ENCODE data around the gene IFITM2.

Gene IFITM2

GRCh38 chr11:337711-338110 lies 30.1 kb downstream of the IFITM2 start:
- ChIA-PET CTCF (no interaction called here), POLR2A (no interaction called here)
- H3K27ac ChIP-seq (ENCODE audit: extremely low read depth, low read depth, low read length): no peak overlapping the region
- TF ChIP-seq ZNF530 (tag by site-specific recombination; IDR thresholded peaks at IDR 0.05; ENCODE audit: low read depth): no peak
- no peak for TF ChIP-seq GFI1B (tag by site-specific recombination; IDR thresholded peaks at IDR 0.05)
- TF ChIP-seq ZNF239 (tag by site-specific recombination; IDR thresholded peaks at IDR 0.05): no peak
- TF ChIP-seq ZNF394 (tag by site-specific recombination; IDR thresholded peaks at IDR 0.05; ENCODE audit: borderline replicate concordance): no peak
- no peak for TF ChIP-seq KLF10 (tag by site-specific recombination; IDR thresholded peaks at IDR 0.05)
- TF ChIP-seq ZNF2 (tag by site-specific recombination; IDR thresholded peaks at IDR 0.05): no peak
- TF ChIP-seq GLIS2 (tag by site-specific recombination; IDR thresholded peaks at IDR 0.05): no peak
- no peak for TF ChIP-seq ZNF302 (tag by site-specific recombination; IDR thresholded peaks at IDR 0.05; ENCODE audit: low read depth)
- no peak overlapping the region for H3K4me3 ChIP-seq (ENCODE audit: low read depth, low read length)
- H3K4me1 ChIP-seq (ENCODE audit: control insufficient read depth, insufficient read depth, low read length): no peaks in the 10 kb centered on the region
- H3K9me3 ChIP-seq (ENCODE audit: control insufficient read depth, insufficient read depth, low read depth, low read length): no peaks in the 10 kb centered on the region
- H3K36me3 ChIP-seq (ENCODE audit: control insufficient read depth in 2 of 2, insufficient read depth in 1 of 2, low read length in 2 of 2): no peaks in the 10 kb centered on the region

GRCh38 chr11:339963-340362 lies 32.3 kb downstream of the IFITM2 start:
- TF ChIP-seq ZNF645 (tag by site-specific recombination; IDR thresholded peaks at IDR 0.05) (no peak), ZSCAN4 (tag by site-specific recombination; IDR thresholded peaks at IDR 0.05) (no peak)
- ChIA-PET CTCF (interaction anchor here (0.6 to 1.6 kb wide), 4 partner anchors 7 to 35 kb away, joined by 3 to 7 read pairs (median 4); no protein-coding TSS in a partner anchor), POLR2A (no interaction called here)
- no peaks in the 10 kb centered on the region for H3K36me3 ChIP-seq (ENCODE audit: control insufficient read depth in 2 of 2, insufficient read depth in 1 of 2, low read length in 2 of 2)
- H3K4me3 ChIP-seq (ENCODE audit: low read depth, low read length): no peak overlapping the region
- no peak overlapping the region for H3K27ac ChIP-seq (ENCODE audit: extremely low read depth, low read depth, low read length)
- no peaks in the 10 kb centered on the region for H3K4me1 ChIP-seq (ENCODE audit: control insufficient read depth, insufficient read depth, low read length)
- H3K9me3 ChIP-seq (ENCODE audit: control insufficient read depth, insufficient read depth, low read depth, low read length): no peaks in the 10 kb centered on the region

GRCh38 chr11:340539-341512 lies 33.2 kb downstream of the IFITM2 start:
- CTCF ChIA-PET: interaction anchor here (1.0 to 1.6 kb wide), 2 partner anchors 12 to 36 kb away, joined by 4 to 7 read pairs; no protein-coding TSS in a partner anchor
- H3K27ac ChIP-seq (ENCODE audit: extremely low read depth, low read depth, low read length): no peak overlapping the region

More at GRCh38 chr11:340539-341512, 33.2 kb downstream of the IFITM2 start:
- POLR2A ChIA-PET: no interaction called here
- no peaks in the 10 kb centered on the region for H3K4me1 ChIP-seq (ENCODE audit: control insufficient read depth, insufficient read depth, low read length)
- H3K36me3 ChIP-seq (ENCODE audit: control insufficient read depth in 2 of 2, insufficient read depth in 1 of 2, low read length in 2 of 2): no peaks in the 10 kb centered on the region
- TF ChIP-seq PRDM1 (tag by site-specific recombination; IDR thresholded peaks at IDR 0.05) (peak; percentile 86), ZBTB44 (tag by site-specific recombination; IDR thresholded peaks at IDR 0.05) (no peak), ZNF211 (tag by site-specific recombination; IDR thresholded peaks at IDR 0.05; ENCODE audit: low read depth) (no peak), ZFP3 (tag by site-specific recombination; IDR thresholded peaks at IDR 0.05; ENCODE audit: low read depth) (no peak), ZNF366 (tag by site-specific recombination; conservative IDR thresholded peaks at IDR 0.05) (peak; percentile 95)
- H3K9me3 ChIP-seq (ENCODE audit: control insufficient read depth, insufficient read depth, low read depth, low read length): no peaks in the 10 kb centered on the region
- H3K4me3 ChIP-seq (ENCODE audit: low read depth, low read length): no peak overlapping the region
